Head of caudate nucleus (tissue), 42 donors: ENCODE results near the gene ZMYND11.
A peak's percentile ranks its signal among the peaks of the same experiment; 100 is the strongest.
"Not testable (repeated sequence)": the region's sequence is repeated elsewhere in the genome, so short reads cannot be mapped to it uniquely, and the experiment has no call there.

Experiments used
- DNase-seq, 42 donors: peaks; one replicate each; pipeline versions ENCODE4 v3.0.0 to v3.0.0-alpha.2; 2020 to 2021; ENCODE audit warnings: mixed read lengths in 7 of 42
- intact Hi-C: fragments of 100-400 bp; cut with DNase I; formaldehyde crosslinking; loops from one replicate; pipeline ENCODE4 v1.15.0; 2022

The ZMYND11 gene

DNA sequence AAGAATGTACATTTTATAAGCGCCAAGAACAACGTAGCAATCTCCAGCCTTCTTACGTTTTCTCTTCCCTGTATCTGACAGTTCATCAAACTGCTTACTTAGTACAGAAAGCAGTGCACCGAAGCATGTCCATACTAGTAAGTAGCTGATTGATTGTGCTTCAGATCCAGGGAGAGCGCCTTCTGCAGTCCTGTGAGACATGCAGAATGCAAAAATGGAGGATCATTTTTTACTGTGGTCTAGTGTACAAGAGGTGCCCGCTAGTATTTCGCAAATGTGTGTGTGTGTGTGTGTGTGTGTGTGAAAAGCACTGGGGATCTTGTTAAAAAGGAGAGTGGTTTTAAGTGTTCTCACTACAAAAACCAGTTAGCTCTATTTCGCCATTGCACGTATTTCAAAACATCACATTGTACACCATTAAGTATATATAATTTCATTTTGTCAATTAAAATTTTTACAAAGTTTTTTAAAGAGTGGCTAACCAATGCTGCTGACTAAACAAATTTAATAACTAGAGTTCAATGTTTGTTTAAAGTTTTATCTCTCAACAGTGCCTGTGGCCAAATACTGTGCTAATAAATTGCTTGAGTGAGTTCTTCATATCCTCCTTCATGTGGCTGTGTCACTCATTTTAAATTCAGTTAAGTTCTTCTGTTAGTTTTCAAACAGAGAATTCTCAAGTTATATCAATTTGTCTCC, 99.6 kb downstream of the ZMYND11 start:
- DNase-seq: no peak
- intact Hi-C loops: no loop called here

DNA sequence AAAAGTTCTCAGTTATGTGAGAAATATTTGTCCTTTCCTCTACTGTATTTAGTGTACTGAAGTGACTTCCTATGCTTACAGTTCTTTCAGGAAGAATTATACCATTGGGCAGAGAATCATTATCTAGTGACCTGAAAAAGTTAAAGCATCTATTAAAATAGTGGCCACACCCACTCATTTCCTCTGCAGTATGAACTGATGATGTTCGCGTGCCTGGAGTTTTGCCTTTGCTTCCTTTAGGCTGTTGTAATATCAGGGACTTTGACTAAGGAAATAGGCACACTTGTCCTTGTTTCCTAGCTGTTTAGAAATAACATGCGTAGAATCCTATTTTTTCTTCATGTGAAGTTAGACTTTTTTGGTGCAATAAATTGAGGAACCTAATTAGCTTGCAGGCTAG, 100.7 kb downstream of the ZMYND11 start:
- intact Hi-C loops: no loop called here
- DNase-seq: no peak

DNA sequence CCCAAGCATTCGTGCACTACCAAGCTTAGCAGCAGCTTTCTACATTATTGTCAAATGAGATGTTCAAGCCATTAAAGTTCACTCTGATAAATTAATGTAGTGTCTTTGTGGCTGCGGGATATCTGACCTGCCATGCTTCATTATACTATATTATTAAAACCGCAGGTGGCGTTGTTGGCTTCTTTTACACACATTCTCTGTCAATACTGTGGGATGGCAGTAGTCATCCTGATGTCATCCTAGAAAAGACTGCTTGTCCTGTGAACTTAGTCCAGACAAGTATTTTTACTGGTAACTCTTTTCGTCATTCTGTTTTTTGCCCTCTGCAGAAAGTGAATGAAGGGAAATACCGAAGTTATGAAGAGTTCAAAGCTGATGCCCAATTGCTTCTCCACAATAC, 103.9 kb downstream of the ZMYND11 start:
- intact Hi-C loops: no loop called here
- DNase-seq: no peak

- intact Hi-C loops: no loop called here
- peak in 23 of 42 donors; percentile 15 to 72 (median 30) for DNase-seq
These were observed 106.2 kb downstream of the ZMYND11 start for GRCh38 chr10:241451-241850.

GRCh38 chr10:241966-242643, 106.8 kb downstream of the ZMYND11 start:
- intact Hi-C loops: no loop called here
- DNase-seq: no peak

DNA sequence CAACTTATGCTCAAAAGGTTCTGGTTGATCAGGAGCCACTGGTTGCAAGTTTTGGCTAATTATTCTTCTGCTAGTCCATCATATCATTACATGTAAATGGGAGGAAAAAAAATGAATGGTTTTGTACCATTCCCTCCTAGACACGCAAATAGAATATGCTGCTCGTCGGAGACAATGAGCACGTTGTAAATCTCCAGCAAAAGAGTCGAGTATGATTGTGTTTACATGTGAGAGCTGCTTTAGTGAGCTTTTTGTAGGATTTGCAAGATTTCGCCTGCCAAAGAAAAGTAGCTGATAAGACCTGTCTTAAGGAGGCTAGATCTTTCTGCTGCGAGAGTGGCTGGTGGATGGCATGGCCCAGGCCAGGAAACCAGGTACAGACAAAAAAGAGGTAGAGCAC, 109.0 kb downstream of the ZMYND11 start:
- DNase-seq: peak in 1 of 42 donors; percentile 25
- intact Hi-C loops: no loop called here

- no peak for DNase-seq
- intact Hi-C loops: no loop called here
These were observed 111.2 kb downstream of the ZMYND11 start for GRCh38 chr10:246431-246830.

GRCh38 chr10:247480-247879, 112.2 kb downstream of the ZMYND11 start:
- no peak for DNase-seq
- intact Hi-C loops: no loop called here

DNA sequence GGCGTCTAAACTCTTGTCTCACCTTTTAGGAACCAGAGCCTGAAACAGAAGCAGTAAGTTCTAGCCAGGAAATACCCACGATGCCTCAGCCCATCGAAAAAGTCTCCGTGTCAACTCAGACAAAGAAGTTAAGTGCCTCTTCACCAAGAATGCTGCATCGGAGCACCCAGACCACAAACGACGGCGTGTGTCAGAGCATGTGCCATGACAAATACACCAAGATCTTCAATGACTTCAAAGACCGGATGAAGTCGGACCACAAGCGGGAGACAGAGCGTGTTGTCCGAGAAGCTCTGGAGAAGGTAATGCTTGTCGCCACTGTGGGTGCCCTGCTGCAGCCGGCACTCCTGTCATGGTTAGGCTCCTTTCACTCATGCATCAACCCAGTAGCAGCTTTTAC, 113.1 kb downstream of the ZMYND11 start:
- intact Hi-C loops: no loop called here
- peak in 1 of 42 donors; percentile 37 for DNase-seq

DNA sequence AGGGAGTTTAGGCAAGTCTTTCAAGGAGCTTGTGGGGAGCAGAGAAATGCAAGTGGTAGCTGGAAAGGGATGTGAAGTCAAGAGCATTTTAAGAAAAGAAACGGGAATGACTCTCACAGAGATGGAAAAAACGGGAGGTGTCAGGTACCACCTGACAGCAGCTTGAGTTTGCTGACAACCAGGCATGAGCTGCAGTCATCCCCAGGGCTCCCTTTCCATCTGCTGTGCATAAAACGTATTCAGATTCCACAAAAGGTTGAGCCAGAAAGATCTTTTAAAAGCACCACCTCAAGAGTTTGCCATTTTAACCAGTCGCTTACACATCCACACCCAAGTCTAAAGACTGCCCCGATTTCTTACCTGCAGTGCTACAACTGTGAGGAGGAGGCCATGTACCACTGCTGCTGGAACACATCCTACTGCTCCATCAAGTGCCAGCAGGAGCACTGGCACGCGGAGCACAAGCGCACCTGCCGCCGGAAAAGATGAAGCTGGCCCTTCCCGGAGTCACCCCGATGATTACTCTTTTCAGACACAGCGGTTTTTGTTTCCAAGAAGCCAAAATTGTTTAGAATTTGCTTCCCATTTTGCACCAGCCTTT, 116.8 kb downstream of the ZMYND11 start:
- intact Hi-C loops: no loop called here
- DNase-seq: peak in 15 of 42 donors; percentile 19 to 60 (median 33)

- no peak for DNase-seq
- intact Hi-C loops: no loop called here
These were observed 125.7 kb downstream of the ZMYND11 start for GRCh38 chr10:260819-261429.

- intact Hi-C loops, DNase-seq: not testable (repeated sequence)
These were observed 129.2 kb downstream of the ZMYND11 start for GRCh38 chr10:264160-265073.

DNA sequence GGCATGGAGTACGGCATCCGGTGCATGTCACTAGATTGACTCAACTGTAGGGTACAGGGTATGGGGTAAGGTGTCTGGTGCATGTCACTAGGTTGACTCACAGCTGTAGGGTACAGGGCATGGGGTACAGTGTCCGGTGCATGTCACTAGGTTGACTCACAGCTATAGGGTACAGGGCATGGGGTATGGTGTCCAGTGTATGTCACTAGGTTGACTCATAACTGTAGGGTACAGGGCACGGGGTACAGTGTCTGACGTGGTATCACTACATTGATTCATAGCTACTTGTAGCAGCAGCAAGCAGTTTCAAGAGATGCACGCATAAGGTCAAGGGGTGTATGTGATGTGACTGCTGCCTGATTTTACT, 129.8 kb downstream of the ZMYND11 start:
- intact Hi-C loops, DNase-seq: not testable (repeated sequence)

GRCh38 chr10:265816-266588, 130.7 kb downstream of the ZMYND11 start:
- DNase-seq, intact Hi-C loops: not testable (repeated sequence)

GRCh38 chr10:266974-267425, 131.7 kb downstream of the ZMYND11 start:
- no peak for DNase-seq
- intact Hi-C loops: no loop called here

DNA sequence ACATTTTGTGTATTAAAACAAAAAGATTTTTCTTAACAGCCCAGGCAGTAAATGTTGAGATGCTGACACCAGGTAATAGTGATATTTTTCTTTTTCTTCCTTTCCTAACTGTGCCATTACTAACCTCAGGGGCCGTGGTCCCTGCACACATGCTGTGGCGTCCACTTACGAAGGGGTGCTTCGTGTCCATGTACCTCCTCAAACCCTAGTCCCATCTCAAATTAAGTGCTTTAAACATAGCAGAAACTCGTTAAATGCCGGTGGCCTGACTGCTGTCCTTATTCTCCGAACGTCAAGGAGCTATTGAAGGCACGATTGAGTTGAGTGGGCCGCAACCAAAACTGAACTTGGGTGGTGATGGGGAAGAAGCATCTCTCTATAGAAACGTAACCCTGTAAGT, 132.4 kb downstream of the ZMYND11 start:
- intact Hi-C loops: no loop called here
- no peak for DNase-seq

- no peak for DNase-seq
These were observed 134.3 kb downstream of the ZMYND11 start for GRCh38 chr10:269440-270074.

GRCh38 chr10:271201-271600, 135.9 kb downstream of the ZMYND11 start:
- no peak for DNase-seq
- intact Hi-C loops: no loop called here

More at GRCh38 chr10:269440-270074, 134.3 kb downstream of the ZMYND11 start:
- intact Hi-C loops: no loop called here
